Measurements from ENCODE around the gene ZNF619. TPM values are rescaled to one million over a fixed set of nuclear protein-coding genes. Genes with fewer than 3 reads are reported as not detected.

The ZNF619 gene
- total RNA-seq, 3 donors from 2014 or later (not counting 1 experiment from before 2014, with no cell fraction given): 9.5 to 14.3 (median 10.9) TPM

GRCh38 chr3:40523781-40524180 lies 46.9 kb downstream of the ZNF619 start:
- no peaks in the 10 kb centered on the region for H3K27me3 ChIP-seq (ENCODE audit: control insufficient read depth, insufficient read depth, low read length)
- H3K4me1 Mint-ChIP-seq: peaks cover 24 to 34% of the 10 kb centered on the region in 2 donors
- peak overlapping the region; percentile 97 for H3K4me3 Mint-ChIP-seq
- no peak overlapping the region for H3K4me3 ChIP-seq (ENCODE audit: low read length)
- peaks cover 9% of the 10 kb centered on the region for H3K36me3 ChIP-seq (ENCODE audit: control insufficient read depth, insufficient read depth, low read length)
- peak in 1 of 2 donors; percentile 10 for DNase-seq
- TF ChIP-seq, protein P1, sequence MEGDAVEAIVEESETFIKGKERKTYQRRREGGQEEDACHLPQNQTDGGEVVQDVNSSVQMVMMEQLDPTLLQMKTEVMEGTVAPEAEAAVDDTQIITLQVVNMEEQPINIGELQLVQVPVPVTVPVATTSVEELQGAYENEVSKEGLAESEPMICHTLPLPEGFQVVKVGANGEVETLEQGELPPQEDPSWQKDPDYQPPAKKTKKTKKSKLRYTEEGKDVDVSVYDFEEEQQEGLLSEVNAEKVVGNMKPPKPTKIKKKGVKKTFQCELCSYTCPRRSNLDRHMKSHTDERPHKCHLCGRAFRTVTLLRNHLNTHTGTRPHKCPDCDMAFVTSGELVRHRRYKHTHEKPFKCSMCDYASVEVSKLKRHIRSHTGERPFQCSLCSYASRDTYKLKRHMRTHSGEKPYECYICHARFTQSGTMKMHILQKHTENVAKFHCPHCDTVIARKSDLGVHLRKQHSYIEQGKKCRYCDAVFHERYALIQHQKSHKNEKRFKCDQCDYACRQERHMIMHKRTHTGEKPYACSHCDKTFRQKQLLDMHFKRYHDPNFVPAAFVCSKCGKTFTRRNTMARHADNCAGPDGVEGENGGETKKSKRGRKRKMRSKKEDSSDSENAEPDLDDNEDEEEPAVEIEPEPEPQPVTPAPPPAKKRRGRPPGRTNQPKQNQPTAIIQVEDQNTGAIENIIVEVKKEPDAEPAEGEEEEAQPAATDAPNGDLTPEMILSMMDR (IDR thresholded peaks at IDR 0.05): no peak
- peak overlapping the region; percentile 95 to 98 for H3K27ac Mint-ChIP-seq
- no peaks in the 10 kb centered on the region for H3K9me3 ChIP-seq (ENCODE audit: control insufficient read depth, insufficient read depth, low read length)
- H3K36me3 Mint-ChIP-seq: no peaks in the 10 kb centered on the region
- intact Hi-C loops (cut with micrococcal nuclease): loop anchor here (1.0 kb wide), 2 partner anchors 46 to 70 kb away; partner anchors contain the start of gene ZNF619
- H3K27me3 Mint-ChIP-seq (ENCODE audit: low read depth in 2 of 2): no peaks in the 10 kb centered on the region
- no peak for ATAC-seq
- WGBS (ENCODE audit: insufficient coverage): 80% methylated on average over 2 of the region's 2 CpGs
- H3K9me3 Mint-ChIP-seq: no peaks in the 10 kb centered on the region
- peak overlapping the region; percentile 93 for H3K27ac ChIP-seq (ENCODE audit: low read length)
- H3K4me1 ChIP-seq (ENCODE audit: control insufficient read depth, insufficient read depth, low read length): peaks cover 14% of the 10 kb centered on the region

GRCh38 chr3:40524222-40524567 lies 47.3 kb downstream of the ZNF619 start:
- peak in 2 of 3 donors; percentile 16 to 19 for ATAC-seq
- H3K36me3 ChIP-seq (ENCODE audit: control insufficient read depth, insufficient read depth, low read length): peaks cover 9% of the 10 kb centered on the region
- Mint-ChIP-seq H3K36me3 (no peaks in the 10 kb centered on the region), H3K27me3 (ENCODE audit: low read depth in 2 of 2) (no peaks in the 10 kb centered on the region), H3K27ac (peak overlapping the region; percentile 95 to 98), H3K4me3 (peak overlapping the region; percentile 97), H3K9me3 (no peaks in the 10 kb centered on the region), H3K4me1 (peaks cover 24 to 38% of the 10 kb centered on the region in 2 donors)
- TF ChIP-seq, protein P1 (IDR thresholded peaks at IDR 0.05): no peak
- peaks cover 14% of the 10 kb centered on the region for H3K4me1 ChIP-seq (ENCODE audit: control insufficient read depth, insufficient read depth, low read length)
- intact Hi-C loops (cut with micrococcal nuclease): loop anchor here (1.0 kb wide), 2 partner anchors 47 to 71 kb away; partner anchors contain the start of gene ZNF619
- no peaks in the 10 kb centered on the region for H3K9me3 ChIP-seq (ENCODE audit: control insufficient read depth, insufficient read depth, low read length)
- WGBS (ENCODE audit: insufficient coverage): 37% methylated on average over 5 of the region's 5 CpGs
- H3K4me3 ChIP-seq (ENCODE audit: low read length): peak overlapping the region; percentile 96
- no peak for DNase-seq
- no peaks in the 10 kb centered on the region for H3K27me3 ChIP-seq (ENCODE audit: control insufficient read depth, insufficient read depth, low read length)
- peak overlapping the region; percentile 93 for H3K27ac ChIP-seq (ENCODE audit: low read length)

DNA sequence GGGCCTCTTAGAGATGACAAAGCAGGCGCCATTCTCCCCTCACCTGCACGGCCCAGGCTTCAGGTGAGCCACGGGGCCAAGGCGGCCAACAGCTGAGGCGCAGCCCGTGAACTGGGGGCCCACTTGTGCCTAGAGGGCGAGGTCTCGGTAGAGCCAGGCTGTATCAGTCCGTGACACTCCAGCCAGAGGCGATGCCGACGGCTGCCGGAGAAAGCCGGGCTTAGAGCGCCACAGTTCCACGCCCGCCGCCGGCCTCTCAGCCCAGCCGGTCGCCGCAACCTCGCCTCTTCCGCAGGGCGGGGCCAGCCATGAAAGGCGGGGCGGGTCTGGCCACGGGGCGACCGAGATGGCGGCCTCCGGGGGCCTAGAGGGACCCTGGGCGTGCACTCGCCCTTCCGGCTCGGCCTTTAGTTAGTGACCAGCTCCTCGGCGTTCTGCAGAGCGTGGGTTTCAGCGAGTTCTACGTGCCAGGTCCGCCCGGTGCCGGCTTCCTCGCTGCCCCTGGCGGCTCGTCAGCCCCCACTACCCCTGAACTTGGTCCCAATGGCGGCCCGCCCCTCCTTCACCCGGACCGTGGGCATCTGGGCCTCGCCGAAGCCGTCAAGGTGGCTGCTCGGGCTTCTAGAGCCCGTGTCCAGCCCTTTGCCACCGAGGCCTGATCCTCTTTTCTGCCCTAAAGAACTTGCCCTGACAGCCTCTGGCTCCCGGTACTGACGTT lies 47.8 kb downstream of the ZNF619 start, which contains the start of gene ZNF621:
ZNF621 (plus strand) TSS at position 393 of the 718 bp plus-strand sequence. CDS start 881 bp downstream, outside the sequence.
- DNase-seq: peak; percentile 86
- intact Hi-C loops (cut with micrococcal nuclease): loop anchor here (1.0 kb wide), 2 partner anchors 47 to 71 kb away; partner anchors contain the start of gene ZNF619
- Histone ChIP-seq H3K36me3 (ENCODE audit: control insufficient read depth, insufficient read depth, low read length) (peaks cover 9% of the 10 kb centered on the region), H3K27ac (ENCODE audit: low read length) (peak within 1 kb of the TSS; percentile 93), H3K4me3 (ENCODE audit: low read length) (peak within 1 kb of the TSS; percentile 96), H3K9me3 (ENCODE audit: control insufficient read depth, insufficient read depth, low read length) (no peaks in the 10 kb centered on the region), H3K27me3 (ENCODE audit: control insufficient read depth, insufficient read depth, low read length) (no peaks in the 10 kb centered on the region), H3K4me1 (ENCODE audit: control insufficient read depth, insufficient read depth, low read length) (peaks cover 14% of the 10 kb centered on the region)
- Mint-ChIP-seq H3K9me3 (no peaks in the 10 kb centered on the region), H3K36me3 (no peaks in the 10 kb centered on the region), H3K4me3 (peak within 1 kb of the TSS; percentile 97), H3K27me3 (ENCODE audit: low read depth in 2 of 2) (no peaks in the 10 kb centered on the region), H3K4me1 (peaks cover 24 to 43% of the 10 kb centered on the region in 2 donors), H3K27ac (peak within 1 kb of the TSS; percentile 95 to 98)
- TF ChIP-seq, protein P1 (IDR thresholded peaks at IDR 0.05): no peak
- ATAC-seq: peak; percentile 98 to 99 (median 98)
- under 1% methylated on average over 59 of the region's 59 CpGs for WGBS (ENCODE audit: insufficient coverage)

Data from natural killer cell (primary cell).